ENCODE measurements around the gene CCDC59.

Gene CCDC59

GRCh38 chr12:82314406-82314892 lies 43.7 kb downstream of the CCDC59 start:
- TF ChIP-seq CTCF (IDR thresholded peaks at IDR 0.05; ENCODE audit: extremely low read depth, missing control alignments) = no peak
- no peak for DNase-seq (ENCODE audit: low spot score)

Measured in GM20000 (cell line).